ENCODE data around the gene NINJ2.
A peak's percentile ranks its signal among the peaks of the same experiment; 100 is the strongest.
"Not testable (repeated sequence)": the region's sequence is repeated elsewhere in the genome, so short reads cannot be mapped to it uniquely, and the experiment has no call there.

NINJ2 gene, protein sequence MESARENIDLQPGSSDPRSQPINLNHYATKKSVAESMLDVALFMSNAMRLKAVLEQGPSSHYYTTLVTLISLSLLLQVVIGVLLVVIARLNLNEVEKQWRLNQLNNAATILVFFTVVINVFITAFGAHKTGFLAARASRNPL

DNA sequence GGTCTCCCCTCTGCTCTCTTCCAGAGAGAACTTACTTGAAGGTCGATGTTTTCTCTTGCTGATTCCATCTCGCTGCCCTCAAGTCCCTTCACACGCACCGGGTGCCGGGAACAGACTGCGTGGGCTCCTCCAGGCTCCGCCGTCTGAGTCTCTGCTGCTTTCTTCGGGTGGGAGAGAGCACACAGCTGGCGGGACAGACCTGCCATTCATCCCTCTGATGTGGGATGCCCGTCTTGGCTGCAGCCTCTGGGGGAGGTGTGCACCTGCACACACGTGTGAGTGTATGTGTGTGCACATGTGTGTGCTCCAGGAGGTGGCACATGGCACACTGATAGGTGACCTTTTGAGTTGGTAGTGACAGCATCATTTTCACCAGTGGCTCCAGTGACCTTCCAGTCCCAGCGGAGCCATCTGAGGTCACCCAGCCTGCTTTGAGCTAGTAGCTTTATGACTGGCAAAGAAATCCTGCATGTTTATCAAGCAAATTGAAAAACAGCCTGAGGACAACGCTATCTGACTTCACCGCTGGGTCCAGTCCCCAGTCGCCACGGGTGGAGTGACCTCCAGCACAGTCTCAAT lies at the start of gene NINJ2:
Gene NINJ2 (minus strand): TSS at position 153 of the 579 bp plus-strand sequence. CDS start 85 bp downstream, at position 68.
- no peak for DNase-seq (ENCODE audit: low read depth in 2 of 2)

DNA sequence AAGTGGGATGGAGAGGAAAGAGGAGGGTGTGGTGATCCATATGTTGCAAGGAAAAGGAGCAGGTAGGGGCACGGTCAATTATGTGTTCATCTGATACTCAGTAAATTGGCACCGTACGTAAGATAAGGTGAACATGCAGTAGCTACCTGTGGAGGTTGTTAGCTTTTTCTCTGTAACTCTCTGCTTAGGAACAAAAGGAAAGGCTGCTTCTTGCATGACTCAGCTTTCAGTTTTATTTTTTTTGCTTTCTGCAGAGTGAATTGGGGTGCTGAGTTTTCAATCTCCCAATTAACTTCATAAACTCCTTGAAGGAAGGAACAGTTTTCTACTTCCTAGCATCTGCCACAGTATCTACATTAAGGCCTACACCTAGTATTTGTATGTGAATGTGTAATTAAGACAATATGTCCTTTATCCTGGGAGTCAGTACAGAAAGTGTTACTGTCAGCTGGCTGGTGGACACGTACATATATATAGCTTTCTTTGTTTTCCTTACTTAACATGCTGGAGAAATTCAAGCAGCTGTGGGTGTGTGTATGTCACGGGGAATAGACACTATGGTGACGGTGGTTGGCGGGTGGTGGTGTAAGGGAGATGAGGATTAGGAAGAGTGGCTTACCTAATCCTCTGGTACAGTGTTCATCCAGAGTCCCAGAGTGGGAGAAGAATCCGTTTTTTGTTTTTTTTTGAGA lies 49.1 kb upstream of the NINJ2 start:
- no peak for DNase-seq (ENCODE audit: low read depth in 2 of 2)

DNA sequence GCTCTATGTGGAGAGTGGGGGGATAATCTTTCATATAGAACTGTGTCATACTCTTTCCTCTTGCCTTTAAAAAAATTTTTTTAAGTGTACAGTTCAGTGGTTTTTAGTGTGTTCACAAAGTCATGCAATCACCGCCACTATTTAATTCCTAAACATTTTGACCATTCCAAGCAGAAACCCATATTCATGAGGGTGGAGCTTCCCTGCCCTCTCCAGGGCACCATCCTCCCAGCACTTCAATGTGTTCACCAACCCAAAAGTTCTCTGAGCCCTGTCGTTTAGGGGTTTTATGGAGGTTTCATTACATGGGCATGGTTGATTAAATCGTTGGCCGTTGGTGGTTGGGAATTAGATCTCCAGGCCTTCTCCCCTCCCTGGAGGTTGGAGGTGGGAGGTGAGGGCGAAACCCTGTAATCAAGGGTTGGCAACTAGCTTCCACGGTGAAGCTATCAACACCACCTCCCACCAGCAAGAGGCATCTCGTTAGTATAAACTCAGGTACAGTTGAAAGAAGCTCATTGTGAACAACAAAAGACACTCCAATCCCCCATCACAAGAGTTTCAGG lies 46.3 kb upstream of the NINJ2 start:
- no peak for DNase-seq (ENCODE audit: low read depth in 2 of 2)

DNA sequence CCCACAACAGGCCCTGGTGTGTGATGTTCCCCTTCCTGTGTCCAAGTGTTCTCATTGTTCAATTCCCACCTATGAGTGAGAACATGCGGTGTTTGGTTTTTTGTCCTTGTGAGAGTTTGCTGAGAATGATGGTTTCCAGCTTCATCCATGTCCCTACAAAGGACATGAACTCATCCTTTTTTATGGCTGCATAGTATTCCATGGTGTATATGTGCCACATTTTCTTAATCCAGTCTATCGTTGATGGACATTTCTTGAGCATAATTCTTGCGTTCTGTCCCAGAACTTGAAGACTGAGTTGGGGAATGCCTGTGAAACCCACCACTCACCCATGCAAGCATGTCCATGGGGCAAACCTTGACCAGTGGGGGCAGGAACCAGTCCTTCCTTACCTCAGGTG lies 44.8 kb upstream of the NINJ2 start:
- not testable (repeated sequence) for DNase-seq (ENCODE audit: low read depth in 2 of 2)

DNA sequence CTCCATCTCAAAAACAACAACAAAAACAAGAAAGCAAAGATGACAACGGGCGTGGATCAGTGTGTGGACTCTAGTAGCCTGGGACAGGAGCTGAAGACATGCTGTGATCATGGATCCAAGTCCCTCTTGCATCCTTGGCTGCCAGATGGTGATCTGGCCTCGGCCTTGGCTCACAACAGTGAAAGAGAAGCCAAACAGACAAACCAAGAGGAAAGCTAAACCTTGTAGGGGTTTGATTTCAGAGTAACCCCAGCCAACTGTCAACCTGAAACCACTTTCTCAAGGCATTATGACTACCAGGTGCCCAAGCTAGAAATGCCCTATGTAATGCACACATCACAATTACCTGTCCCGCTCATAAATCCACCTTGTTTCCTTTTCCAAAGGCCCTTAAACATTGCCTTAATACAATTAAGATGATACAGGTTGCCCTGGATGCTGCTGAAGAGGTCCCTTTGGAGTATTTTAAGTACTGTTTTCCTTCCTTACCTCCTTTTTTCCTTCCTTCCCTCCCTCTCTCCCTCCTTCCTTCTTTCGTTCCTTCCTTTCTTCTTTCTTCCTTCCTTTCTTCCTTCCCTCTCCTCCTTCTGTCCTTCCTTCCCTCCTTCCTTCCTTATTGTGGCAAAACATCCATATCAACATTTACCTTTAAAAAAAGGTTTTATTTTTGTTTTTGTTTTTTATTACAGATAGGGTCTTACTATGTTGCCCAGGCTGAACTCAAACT lies 41.4 kb upstream of the NINJ2 start:
- DNase-seq (ENCODE audit: low read depth in 2 of 2) = no peak

DNA sequence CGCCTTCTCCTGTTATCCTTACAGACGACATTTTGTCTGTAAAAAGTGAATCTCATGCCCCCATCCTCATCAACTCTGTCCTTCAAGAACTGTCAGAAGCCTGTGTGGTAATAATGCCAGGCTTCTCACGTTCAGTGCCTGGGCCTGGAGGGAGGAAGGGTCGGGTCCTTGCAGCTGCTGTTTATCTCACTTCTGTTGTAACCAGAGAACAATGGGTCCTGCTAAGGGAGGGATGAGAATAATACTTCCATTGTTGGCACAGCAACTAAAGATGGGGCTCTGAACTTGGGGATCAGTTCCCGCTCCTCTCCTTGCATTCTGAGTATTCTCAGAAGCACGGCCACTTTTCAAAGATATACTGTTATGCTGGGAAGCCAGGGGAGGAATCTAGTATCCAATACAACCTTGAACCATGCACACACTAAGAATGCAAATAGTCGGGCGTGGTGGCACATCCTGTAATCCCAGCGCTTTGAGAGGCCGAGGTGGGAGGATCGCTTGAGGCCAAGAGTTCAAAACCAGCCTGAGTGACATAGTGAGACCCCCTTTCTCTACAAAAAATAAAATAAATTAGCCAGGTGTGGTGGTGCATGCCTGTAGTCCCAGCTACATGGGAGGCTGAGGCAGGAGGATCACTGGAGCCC lies 38.8 kb upstream of the NINJ2 start:
- DNase-seq (ENCODE audit: low read depth in 2 of 2) = no peak

DNA sequence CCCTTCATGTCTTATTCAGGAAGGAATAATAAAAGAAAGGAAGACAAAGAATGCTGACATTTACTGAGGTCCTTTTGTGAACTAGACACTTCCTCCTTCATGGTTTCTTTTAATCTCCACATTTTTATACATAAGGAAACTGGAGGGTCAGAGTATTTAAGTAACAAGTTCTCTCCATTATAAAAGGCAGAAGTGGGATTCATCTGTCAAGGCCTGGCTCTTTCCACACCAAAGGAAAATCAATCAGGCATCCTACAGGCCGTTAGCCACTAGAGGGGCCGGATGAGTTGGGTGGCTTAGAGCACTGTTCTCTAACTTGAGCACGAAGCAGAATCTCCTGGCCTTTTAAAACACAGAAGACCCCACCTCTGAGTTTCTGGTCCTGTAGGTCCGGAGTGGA lies 36.8 kb upstream of the NINJ2 start:
- DNase-seq (ENCODE audit: low read depth in 2 of 2) = no peak

DNA sequence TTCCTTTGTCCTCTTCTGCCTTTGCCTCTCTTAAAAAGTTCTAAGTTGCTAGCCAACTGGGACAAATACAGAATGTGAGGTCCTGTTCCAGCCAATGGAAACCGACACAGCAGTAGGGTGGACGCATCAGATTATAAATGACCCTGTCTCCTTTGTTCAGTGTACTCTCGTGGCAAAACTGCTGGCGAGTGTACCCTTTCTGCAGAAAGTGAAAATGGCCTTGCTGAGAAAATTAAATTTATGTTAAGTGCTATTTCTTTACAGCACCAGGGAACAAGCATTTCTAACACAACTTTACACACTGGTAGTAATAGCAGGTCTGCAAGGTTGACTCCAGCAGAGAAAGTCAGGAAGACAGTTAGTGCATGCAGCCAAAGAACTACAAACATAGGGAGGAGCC lies 35.0 kb upstream of the NINJ2 start:
- DNase-seq (ENCODE audit: low read depth in 2 of 2) = not testable (repeated sequence)

DNA sequence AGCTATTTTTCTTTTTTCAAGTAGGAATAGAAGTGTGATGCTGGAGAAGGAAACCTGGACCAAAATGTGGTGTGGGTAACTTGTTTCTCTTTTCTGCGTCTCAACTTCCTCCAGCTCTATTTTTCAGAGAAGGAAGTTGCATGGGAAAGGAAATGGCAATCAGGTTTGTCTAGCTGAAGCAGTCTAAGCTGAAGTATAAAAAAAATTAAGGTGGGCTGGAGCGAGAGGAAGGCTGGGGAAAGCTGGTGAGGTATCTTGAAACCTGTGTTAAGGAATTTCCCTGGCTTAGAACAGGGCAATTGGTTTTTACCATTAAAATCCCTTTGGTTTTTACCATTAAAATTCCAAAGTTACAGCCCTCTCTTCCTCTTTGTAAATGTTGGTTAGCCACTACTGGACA lies 34.2 kb upstream of the NINJ2 start:
- DNase-seq (ENCODE audit: low read depth in 2 of 2) = no peak

DNA sequence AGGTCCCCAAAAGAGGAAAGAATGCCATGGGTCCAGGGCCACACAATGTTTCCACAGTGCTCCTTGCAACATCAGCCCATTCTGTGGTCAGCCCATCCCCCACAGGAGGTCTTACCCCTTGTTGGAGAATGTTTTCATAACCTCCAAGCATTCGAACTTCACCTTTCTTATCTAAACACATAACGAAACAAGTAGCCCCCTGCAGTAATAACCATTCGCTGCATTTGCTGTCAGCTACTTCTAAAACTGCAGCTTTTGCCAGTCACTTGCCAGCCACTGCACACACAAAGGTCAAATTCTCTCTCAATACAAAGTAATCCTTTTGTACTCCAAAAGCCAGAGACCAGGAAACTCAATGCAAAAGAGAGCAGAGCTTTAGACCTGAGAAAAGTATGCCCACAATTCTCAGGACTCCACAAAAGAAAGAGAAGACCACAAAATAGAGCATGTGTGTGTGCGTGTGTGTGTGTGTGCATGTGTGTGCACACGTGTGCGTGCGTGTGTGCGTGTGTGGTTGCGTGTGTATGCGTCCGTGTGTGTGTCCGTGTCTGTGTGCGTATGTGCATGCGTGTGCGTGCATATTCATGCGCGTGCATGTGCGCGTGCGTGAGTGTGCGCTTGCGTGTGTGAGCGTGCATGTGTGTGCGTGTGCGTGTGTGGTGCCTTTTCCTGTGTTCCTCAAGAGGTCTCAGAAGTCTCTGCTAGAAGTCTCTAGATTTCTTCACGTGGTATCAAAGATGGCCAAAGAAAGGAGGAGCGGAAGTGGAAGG lies 31.7 kb upstream of the NINJ2 start:
- no peak for DNase-seq (ENCODE audit: low read depth in 2 of 2)

DNA sequence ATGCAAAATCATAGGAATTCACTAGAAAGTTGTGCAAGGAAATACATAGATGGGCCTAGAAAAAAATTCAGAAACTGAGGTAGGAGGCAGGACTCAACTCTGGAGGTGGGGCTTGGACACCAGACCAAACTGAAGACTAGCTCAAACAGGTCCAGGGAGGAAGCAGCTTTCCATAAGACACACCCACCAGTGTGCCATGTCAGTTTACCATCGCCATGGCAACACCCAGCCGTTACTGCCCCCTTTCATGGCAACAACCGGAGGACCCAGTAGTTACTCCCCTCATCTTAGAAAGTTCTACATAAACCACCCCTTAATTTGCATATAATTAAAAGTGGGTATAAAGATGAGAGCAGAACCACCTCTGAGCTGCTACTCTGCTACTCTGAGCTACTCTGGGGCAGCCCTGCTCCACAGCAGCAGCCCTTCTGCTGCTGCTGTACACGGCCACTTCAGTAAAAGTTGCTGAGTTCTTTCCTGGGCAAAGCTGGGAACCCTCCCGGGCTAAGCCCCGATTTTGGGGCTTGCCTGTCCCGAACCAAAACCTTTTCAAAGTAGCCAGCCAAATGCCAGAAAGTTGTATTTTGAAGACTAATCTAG lies 30.8 kb upstream of the NINJ2 start:
- DNase-seq (ENCODE audit: low read depth in 2 of 2) = no peak

DNA sequence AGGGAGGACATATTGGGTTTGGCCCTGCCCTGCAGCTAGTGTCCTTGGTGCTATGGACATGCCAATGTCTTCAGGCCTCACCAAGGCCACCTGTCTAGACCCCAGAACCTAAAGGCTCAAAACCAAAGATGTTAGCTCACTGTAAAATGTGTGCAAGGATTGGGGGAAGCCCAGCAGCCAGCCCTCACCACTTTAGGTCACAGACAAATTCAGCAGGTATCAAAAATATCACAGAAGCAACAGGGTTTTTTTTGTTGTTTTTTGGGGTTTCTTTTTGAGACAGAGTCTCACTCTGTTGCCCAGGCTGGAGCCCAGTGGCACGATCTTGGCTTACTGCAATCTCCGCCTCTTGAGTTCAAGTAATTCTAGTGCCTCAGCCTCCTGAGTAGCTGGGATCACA lies 29.0 kb upstream of the NINJ2 start:
- no peak for DNase-seq (ENCODE audit: low read depth in 2 of 2)

DNA sequence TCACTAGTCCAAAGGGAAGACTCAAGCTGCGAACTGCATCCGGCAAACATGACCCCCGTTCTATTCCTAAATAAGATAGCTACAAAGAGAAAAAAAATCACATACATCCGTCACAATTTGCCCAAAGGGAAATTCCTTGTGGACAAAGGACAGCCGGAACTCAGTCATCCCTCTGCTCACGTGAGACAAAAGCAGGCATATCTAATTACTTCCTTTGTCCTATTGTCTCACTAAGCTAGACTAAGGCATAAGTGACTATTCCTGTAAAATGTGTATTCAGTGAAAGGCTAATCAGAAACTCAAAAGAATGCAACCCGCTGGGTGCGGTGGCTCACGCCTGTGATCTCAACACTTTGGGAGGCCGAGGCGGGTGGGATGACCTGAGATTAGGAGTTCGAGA lies 27.2 kb upstream of the NINJ2 start:
- no peak for DNase-seq (ENCODE audit: low read depth in 2 of 2)

DNA sequence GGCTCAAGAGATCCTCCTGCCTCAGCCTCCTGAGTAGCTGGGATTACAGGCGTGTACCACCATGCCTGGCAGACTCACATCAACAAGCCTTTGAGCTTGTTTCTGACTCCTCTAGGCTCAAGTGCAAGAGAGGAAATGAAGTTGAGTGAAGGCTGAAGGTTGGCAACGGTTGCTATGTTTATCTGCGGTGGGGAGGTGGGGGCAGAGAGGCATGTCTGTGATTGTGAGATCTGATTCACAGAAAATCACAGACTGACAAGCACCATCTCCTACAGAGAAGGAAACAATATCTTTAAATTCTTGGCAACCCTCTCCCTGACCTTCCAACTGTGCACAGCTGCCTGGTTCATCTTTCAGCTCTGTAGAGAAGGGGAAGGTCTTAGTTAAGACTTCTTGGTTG lies 22.1 kb upstream of the NINJ2 start:
- DNase-seq (ENCODE audit: low read depth in 2 of 2) = peak; percentile 40 to 58

DNA sequence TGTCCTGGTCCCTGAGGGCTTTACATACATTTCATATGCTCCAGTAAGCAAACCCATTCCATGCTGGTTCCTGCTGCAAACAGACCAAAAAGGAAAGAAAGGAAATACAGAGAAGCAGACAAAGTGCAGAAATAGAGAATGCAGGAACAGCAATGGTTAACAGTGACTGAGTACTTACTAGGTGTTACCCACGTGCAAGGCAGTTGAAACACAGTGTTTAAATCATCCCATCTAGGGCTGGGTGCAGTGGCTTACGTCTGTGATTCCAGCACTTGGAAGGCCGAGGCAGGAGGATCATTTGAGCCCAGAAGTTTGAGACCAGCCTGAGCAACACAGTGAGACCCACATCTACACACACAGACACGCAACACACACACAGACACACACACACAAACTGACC lies 21.2 kb upstream of the NINJ2 start:
- DNase-seq (ENCODE audit: low read depth in 2 of 2) = no peak

DNA sequence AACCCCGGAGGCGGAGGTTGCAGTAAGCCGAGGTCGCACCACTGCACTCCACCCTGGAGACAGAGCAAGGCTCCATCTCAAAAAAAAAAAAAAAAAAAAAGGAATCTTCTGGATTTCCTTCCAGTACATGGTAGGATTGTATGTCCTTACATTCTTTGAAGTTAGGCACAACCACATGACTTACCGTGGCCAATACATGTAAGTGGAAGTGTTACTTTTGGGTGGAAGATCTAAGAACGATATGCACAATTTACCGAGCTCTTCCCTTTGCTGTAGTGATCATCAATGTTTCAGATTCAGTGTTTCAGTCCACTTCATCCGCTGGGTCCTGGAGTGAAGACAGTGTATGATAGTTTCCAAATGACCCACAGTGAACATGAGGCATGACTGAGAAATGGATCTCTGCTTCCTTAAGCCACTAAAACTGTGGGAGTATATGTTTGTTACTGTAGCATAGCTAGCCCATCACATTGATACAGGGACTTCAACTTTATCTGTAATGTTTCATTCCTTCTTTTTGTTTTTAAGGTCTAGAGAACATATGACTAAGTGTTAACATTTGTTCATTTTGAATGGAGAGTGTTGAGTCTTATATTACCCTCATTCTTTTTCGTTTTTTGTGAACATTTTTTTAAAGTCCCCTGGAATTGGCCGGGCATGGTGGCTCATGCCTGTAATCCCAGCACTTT lies 18.5 kb upstream of the NINJ2 start:
- no peak for DNase-seq (ENCODE audit: low read depth in 2 of 2)

DNA sequence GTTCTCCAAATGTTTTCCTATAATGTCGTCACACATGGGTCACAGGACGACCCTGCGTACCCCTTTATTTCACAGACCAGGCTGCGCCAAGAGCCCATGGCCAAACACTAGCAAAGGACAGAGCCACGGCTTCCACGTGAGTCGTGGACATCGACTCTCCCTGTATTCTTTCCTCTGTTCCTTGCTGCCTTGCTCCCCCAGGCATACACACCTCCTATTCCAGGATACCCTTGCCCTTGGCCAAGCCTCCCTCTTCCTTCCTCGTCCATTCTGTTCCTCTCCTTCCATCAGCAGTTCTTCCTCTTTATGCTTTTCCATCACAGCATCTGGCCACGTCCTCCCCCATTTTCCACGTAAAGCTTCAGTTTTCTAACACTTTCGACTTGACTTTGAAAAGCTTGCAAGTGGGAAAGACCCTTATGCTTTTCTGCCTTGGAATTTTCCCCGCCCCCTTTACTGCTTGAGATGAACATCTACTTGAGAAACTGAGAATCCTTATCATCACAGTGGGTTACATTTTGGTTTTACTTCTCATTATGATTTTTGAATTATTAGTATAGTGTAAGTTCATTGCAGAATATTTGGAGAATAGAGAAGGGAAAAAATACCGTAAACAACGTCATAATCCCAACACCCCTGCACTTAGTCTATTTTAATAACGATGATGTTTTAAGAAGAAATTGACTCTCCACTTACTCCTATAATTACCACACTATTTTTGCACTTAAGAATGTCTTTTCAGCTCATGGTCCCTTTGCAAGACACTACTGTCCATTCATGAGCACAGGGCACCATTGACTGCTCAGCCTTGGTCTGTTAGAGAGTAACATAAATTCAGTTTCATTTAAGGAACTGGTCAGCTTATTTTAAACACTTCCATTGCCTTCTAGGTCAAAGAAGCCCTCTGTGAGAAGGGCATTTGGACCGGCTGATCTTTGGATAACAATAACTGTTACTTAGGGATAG lies 15.8 kb upstream of the NINJ2 start:
- DNase-seq (ENCODE audit: low read depth in 2 of 2) = peak in 1 of 2 donors; percentile 44

DNA sequence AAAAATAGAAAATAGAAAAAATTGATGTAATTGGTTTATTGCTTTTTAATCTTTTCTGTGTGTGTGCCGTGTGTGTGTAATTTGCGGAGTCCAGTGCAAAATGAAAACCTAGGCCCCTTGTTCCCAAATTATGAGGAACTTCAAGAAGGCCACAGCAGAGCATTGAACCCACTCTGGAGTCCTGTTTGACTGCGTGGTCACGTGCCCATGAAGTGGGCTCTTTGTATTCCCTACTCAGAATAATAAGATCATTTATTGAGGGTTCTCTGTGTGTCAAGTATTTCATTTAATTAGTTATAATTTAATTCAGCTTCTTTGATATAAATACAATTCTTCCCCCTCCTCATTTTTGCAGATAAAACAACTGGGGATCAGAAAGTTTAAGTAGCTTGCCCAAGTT lies 12.3 kb upstream of the NINJ2 start:
- DNase-seq (ENCODE audit: low read depth in 2 of 2) = no peak

DNA sequence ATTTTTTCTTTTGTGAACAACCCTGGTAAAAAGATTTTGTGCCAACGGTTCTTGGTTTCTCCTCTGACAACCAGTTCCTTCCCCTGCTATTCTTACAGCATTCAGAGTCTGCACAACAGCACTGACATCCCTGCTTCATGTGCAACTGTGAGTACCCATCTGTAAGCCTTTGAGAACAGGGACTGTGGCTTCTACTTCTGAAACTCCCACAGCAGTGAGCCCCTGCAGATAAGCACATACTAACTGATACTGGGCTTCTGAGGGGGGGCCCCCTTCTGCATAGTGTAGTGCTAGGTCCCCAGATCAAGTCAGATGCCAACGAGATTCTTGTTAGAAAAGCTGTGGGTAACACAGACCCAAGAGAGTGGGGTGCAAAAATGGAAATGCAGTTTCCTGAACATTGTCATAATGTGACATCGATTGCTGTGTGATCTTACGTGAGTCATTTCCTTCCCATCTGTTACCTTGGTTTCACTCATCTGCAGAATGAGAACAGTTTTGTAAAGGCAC lies 11.1 kb upstream of the NINJ2 start:
- DNase-seq (ENCODE audit: low read depth in 2 of 2) = peak; percentile 57 to 76

Measured in stimulated activated CD4-positive, alpha-beta T cell treated with anti-CD3 and anti-CD28 coated beads, Interleukin-4, amount 100 ng/mL, for 48 hours (primary cell).